CD4-positive, alpha-beta T cell (primary cell): ENCODE measurements around the gene OCA2. TPM values are rescaled to one million over a fixed set of nuclear protein-coding genes. Genes with fewer than 3 reads are reported as not detected.

ENCODE experiments used
- ATAC-seq: fragments of 200-7000 bp; cut with Tn5 transposase; one replicate; pipeline ENCODE4 v1.10.0; 2022; ENCODE audit warnings: mild to moderate bottlenecking; ENCODE audit not compliant: poor library complexity
- CTCF ChIA-PET: fragments of 350-600 bp; sonication (Branson Sonifier 250); formaldehyde crosslinking; loops from one replicate; lab custom pipeline; 2021; ENCODE audit warnings: antibody characterized with exemption, inconsistent platforms; lab: Charles Lee
- POLR2A ChIA-PET: fragments of 350-600 bp; sonication (Branson Sonifier 250); formaldehyde crosslinking; loops from one replicate; lab custom pipeline; 2021; ENCODE audit warnings: antibody characterized with exemption, inconsistent platforms; lab: Charles Lee
- DNase-seq, 14 experiments: peaks; one replicate each; pipeline ENCODE4 v3.0.0-alpha.2; 2013 to 2020; ENCODE audit warnings: mixed read lengths in 2 of 14
- H3K27ac ChIP-seq, 2 donors: one replicate each; pipeline versions ENCODE4 v1.5.1 to v1.7.0; 2013; ENCODE audit warnings: low read length in 2 of 2, low read depth in 1 of 2, mild to moderate bottlenecking in 1 of 2
- H3K27me3 ChIP-seq, 2 experiments: 1 replicate in 1 of 2; 2 replicates in 1 of 2; pipeline versions ENCODE4 v1.6.1 to v1.7.0; 2013; ENCODE audit warnings: low read length in 2 of 2, control low read depth in 1 of 2, mild to moderate bottlenecking in 1 of 2, moderate library complexity in 1 of 2; ENCODE audit not compliant: insufficient read depth in 2 of 2, control insufficient read depth in 1 of 2
- H3K36me3 ChIP-seq: one replicate; pipeline ENCODE4 v1.6.1; 2013; ENCODE audit warnings: low read length, control low read depth; ENCODE audit not compliant: insufficient read depth
- H3K4me1 ChIP-seq: one replicate; pipeline ENCODE4 v1.6.1; 2013; ENCODE audit warnings: low read length, control low read depth; ENCODE audit not compliant: insufficient read depth
- H3K4me3 ChIP-seq: one replicate; pipeline ENCODE4 v1.5.1; 2013; ENCODE audit warnings: mild to moderate bottlenecking, low read length, moderate library complexity
- H3K9me3 ChIP-seq, 2 experiments: 1 replicate in 1 of 2; 2 replicates in 1 of 2; pipeline versions ENCODE4 v1.6.1 to v1.7.0; 2013; ENCODE audit warnings: low read length in 2 of 2, mild to moderate bottlenecking in 2 of 2, control low read depth in 1 of 2, moderate library complexity in 1 of 2; ENCODE audit not compliant: control insufficient read depth in 1 of 2, insufficient read depth in 1 of 2
- H3K27ac Mint-ChIP-seq: one replicate; pipeline ENCODE4 v1.8.0; 2020; ENCODE audit warnings: mixed read lengths
- H3K27me3 Mint-ChIP-seq: one replicate; pipeline ENCODE4 v1.8.0; 2021; ENCODE audit warnings: mixed read lengths
- H3K36me3 Mint-ChIP-seq: one replicate; pipeline ENCODE4 v1.8.0; 2021; ENCODE audit warnings: low read depth, mixed read lengths
- H3K4me1 Mint-ChIP-seq: one replicate; pipeline ENCODE4 v1.8.0; 2021; ENCODE audit warnings: low read depth, mixed read lengths
- H3K4me3 Mint-ChIP-seq: one replicate; pipeline ENCODE4 v1.8.0; 2020; ENCODE audit warnings: mild to moderate bottlenecking, mixed read lengths
- H3K9me3 Mint-ChIP-seq: one replicate; pipeline ENCODE4 v1.8.0; 2020; ENCODE audit warnings: mixed read lengths
- CTCF ChIP-seq: fragments of 200-600 bp; IDR thresholded peaks from one replicate; pipeline ENCODE4 v1.8.0; 2022; ENCODE audit warnings: antibody characterized with exemption, mild to moderate bottlenecking
- intact Hi-C, 2 experiments: fragments of 100-400 bp; cut with DNase I in 1 of 2; cut with micrococcal nuclease in 1 of 2; formaldehyde crosslinking; loops; one replicate each; pipeline versions ENCODE4 v1.15.1 to v1.9.0; 2023 to 2025; cut with DNase I, micrococcal nuclease
- total RNA-seq, 174 experiments: library from RNA in 2 of 174; stranded (reverse) in 2 of 174; gene quantifications; one replicate each; pipeline ENCODE4 v1.2.3 and lab custom pipeline; 2021 to 2026

OCA2 gene
- total RNA-seq, 2 experiments from 2014 or later: not detected

- POLR2A ChIA-PET: no interaction called here
These were observed 95.6 kb downstream of the OCA2 start for GRCh38 chr15:28003302-28004037.

GRCh38 chr15:28002867-28003266 lies 96.2 kb downstream of the OCA2 start:
- intact Hi-C loops: no loop called here
- Mint-ChIP-seq H3K4me3 (no peak overlapping the region), H3K27ac (no peak overlapping the region), H3K4me1 (no peaks in the 10 kb centered on the region), H3K36me3 (no peaks in the 10 kb centered on the region), H3K27me3 (peaks cover 9% of the 10 kb centered on the region), H3K9me3 (peaks cover 2% of the 10 kb centered on the region)
- Histone ChIP-seq H3K36me3 (no peaks in the 10 kb centered on the region), H3K4me3 (no peak overlapping the region), H3K27me3 (no peaks in the 10 kb centered on the region), H3K27ac (no peak overlapping the region), H3K9me3 (peaks cover 0 to 24% of the 10 kb centered on the region in 2 experiments), H3K4me1 (no peaks in the 10 kb centered on the region)
- DNase-seq (no peak), ATAC-seq (no peak)
- TF ChIP-seq CTCF: no peak
- ChIA-PET CTCF (no interaction called here), POLR2A (interaction anchor here (0.6 kb wide), 1 partner anchor 1481 kb away, joined by 3 read pairs; no protein-coding TSS in a partner anchor)

More at GRCh38 chr15:28003302-28004037, 95.6 kb downstream of the OCA2 start:
- no peak for ATAC-seq
- CTCF ChIA-PET: no interaction called here
- TF ChIP-seq CTCF: no peak
- no peak for DNase-seq
- Mint-ChIP-seq H3K9me3 (peaks cover 2% of the 10 kb centered on the region), H3K27me3 (peaks cover 9% of the 10 kb centered on the region), H3K4me3 (no peak overlapping the region), H3K36me3 (no peaks in the 10 kb centered on the region), H3K27ac (no peak overlapping the region), H3K4me1 (no peaks in the 10 kb centered on the region)
- Histone ChIP-seq H3K9me3 (peaks cover 0 to 24% of the 10 kb centered on the region in 2 experiments), H3K27ac (no peak overlapping the region), H3K27me3 (no peaks in the 10 kb centered on the region), H3K36me3 (no peaks in the 10 kb centered on the region), H3K4me3 (no peak overlapping the region), H3K4me1 (no peaks in the 10 kb centered on the region)
- intact Hi-C loops: no loop called here

GRCh38 chr15:28002136-28002861 lies 96.8 kb downstream of the OCA2 start:
- no peaks in the 10 kb centered on the region for H3K4me1 ChIP-seq
- no peaks in the 10 kb centered on the region for H3K27me3 ChIP-seq
- H3K4me3 ChIP-seq: no peak overlapping the region
- H3K4me3 Mint-ChIP-seq: no peak overlapping the region
- H3K27ac ChIP-seq: no peak overlapping the region
- H3K4me1 Mint-ChIP-seq: no peaks in the 10 kb centered on the region
- intact Hi-C loops: no loop called here
- no peaks in the 10 kb centered on the region for H3K36me3 Mint-ChIP-seq
- no peaks in the 10 kb centered on the region for H3K36me3 ChIP-seq
- H3K9me3 ChIP-seq: peaks cover 0 to 24% of the 10 kb centered on the region in 2 experiments
- ChIA-PET CTCF (no interaction called here), POLR2A (interaction anchor here (0.6 kb wide), 1 partner anchor 1481 kb away, joined by 3 read pairs; no protein-coding TSS in a partner anchor)
- ATAC-seq (no peak), DNase-seq (no peak)
- H3K27ac Mint-ChIP-seq: no peak overlapping the region
- H3K27me3 Mint-ChIP-seq: peaks cover 9% of the 10 kb centered on the region
- peaks cover 2% of the 10 kb centered on the region for H3K9me3 Mint-ChIP-seq
- TF ChIP-seq CTCF: no peak
